HG02623 (cell line): ENCODE data around the gene TRPM1.
A peak's percentile ranks its signal among the peaks of the same experiment; 100 is the strongest.

ENCODE experiments used
- ATAC-seq: cut with Tn5 transposase; IDR thresholded peaks from one replicate; pipeline ENCODE4 v1.9.1; 2021; ENCODE audit warnings: moderate library complexity; ENCODE audit not compliant: unreplicated experiment

The TRPM1 gene

GRCh38 chr15:31023841-31024240, 77.7 kb downstream of the TRPM1 start:
- ATAC-seq, result no peak

DNA sequence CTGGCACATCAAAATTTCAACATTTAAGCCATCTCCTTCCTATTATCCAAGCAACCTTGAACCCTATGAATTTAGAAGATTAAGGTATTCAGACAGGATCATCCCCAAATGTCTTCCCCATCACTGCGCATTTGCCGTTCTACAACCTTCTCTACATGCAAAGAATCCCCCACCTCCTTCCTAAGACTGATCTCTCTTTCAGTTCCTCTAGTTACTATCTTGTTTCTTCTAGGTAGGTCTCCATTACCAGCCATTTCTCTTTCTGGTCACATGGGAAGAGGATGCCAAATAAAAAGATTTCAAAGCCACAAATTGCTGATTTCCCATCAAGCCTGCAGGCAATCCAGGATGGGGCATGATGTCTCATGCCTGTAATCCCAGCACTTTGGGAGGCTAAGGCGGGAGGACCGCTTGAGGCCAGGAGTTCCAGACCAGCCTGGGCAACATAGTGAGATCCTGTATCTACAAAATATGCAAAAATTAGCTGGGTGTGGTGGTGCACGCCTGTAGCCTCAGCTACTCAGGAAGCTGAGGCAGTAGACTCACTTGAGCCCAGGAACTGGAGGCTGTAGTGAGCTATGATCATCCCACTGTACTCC, 80.4 kb downstream of the TRPM1 start:
- ATAC-seq, result no peak

DNA sequence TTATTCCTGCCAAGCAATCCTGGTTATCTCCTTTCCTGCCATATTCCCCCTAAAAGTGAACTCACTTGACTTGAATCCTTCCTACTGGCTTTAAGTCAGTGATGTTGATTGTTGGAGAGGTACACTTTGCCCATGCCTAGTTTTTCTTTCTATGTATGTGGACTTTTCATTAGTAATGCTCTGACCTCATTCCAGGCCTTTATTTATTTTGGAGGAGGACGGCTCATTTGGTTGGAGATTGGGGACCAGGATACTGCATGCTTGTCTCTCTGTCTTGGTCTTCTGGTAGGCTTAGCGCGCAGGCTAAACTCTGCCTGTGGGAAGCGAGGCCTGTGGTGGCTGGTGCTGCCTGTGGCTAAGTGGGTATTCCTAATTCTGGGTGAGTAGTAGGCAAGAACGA, 81.0 kb downstream of the TRPM1 start:
- no peak for ATAC-seq

- no peak for ATAC-seq
Measured at GRCh38 chr15:31019986-31020385, 81.5 kb downstream of the TRPM1 start.

DNA sequence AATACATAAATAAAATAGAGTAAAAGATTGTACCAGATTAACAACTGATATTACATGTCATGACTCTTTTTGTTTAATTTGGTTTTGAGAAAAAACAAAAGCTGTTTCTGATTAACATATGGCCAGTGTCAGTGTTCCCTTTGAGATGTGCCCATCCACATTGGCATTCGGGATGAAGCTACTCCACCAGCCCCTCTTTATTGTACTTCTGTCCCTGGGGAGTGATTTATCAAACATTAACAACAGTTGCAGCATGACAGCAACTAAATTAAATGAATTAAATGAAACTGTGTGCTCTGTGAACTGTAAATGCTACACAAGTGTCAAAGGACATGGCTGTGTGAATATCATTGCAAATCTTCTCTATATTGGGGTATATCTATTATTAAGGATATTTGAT, 84.2 kb downstream of the TRPM1 start:
- no peak for ATAC-seq

- no peak for ATAC-seq
Measured at GRCh38 chr15:31016446-31016915, 85.0 kb downstream of the TRPM1 start.

DNA sequence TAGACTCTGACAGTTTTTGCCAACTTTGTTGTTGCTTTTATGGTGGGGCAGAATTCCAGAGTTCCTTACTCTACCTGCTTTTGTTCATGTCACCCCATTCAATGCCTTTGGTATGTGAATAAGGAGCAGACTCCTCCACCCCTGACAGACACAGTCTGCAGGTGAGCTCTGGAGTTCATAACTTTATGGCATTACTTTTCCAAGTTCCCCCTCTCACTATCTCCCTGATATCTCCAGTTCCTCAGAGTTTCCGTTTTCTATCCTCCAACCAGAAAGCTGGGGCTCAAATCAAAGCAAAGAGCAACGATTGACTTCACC, 87.0 kb downstream of the TRPM1 start:
- ATAC-seq, result no peak

- peak; percentile 81 for ATAC-seq
Measured at GRCh38 chr15:31013863-31014607, 87.5 kb downstream of the TRPM1 start.

DNA sequence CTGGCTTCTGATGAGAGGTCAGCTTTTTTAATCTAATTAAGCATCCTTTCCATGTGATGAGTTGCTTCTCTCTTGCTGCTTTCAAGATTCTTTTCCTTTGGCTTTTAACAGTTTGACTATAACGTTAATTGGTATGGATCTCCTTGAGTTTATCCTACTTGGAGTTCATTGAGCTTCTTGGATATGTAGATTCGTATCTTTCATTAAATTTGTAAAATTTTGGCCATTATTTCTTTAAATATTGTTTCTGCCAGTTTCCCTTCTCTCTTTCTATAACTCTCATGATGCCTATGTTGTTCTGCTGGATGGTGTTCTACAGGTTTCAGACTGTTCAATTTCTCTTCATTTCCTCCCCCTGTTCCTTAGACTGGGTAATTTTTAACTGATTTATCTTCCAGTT, 89.1 kb downstream of the TRPM1 start:
- ATAC-seq, result no peak

DNA sequence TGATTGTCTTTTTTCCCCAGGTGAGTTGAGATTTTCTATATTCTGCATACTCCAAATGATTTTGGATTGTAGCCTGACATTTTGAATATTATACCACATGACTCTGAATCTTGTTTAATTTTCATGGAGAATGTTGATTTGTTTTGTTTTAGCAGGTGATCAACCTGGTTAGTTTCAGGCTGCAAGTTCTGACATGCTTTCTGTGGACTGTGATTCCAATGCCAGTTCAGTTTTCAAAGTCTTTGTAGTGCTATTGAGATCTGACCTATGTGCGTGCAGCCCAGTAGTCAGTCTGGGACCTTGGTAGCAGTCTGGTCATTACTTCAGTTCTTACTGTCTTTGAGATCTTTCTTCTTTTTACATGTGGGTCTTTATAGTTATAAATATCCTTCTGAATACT, 91.5 kb downstream of the TRPM1 start:
- no peak for ATAC-seq

DNA sequence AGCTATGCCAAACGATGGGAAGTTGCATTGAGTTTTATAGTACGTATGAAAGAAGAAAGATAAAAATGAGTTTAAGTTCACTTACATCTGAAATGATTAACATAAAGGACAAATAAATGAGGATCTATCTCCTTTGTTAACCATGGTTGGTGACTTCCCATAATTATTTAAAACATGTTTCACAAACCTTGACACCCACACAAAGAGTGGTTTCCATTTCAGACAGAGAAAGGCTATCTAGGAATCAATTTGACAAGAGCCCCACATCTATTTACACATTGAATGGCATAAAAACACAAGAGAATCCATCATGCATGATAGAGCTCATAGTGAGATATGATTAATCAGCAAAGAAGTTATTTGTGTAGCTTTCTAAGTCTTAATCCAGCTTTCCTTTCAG, 95.9 kb downstream of the TRPM1 start:
- ATAC-seq, result no peak

- ATAC-seq, result peak; percentile 85
Measured at GRCh38 chr15:31004220-31004733, 97.2 kb downstream of the TRPM1 start.

DNA sequence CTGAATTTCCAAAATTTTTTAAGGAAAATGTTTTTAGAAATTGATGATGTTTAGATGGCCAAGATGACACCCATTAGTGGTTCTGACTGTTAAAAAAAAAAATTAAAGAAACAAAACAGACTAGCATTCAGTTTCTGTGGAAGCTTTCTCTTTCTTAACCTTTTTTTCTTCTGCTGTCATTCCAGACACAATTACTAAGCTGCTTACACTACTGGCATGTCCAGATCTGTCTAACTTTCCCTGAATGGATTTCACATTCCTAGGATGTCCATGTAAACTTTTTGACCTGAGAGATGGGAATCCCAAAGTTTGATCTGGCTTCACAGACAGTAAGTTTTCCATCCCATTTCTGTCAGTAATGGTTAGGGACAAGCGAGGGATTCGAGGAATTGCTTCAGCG, 99.8 kb downstream of the TRPM1 start:
- ATAC-seq, result no peak

- no peak for ATAC-seq
Measured at GRCh38 chr15:30999729-31000128, 101.8 kb downstream of the TRPM1 start.

DNA sequence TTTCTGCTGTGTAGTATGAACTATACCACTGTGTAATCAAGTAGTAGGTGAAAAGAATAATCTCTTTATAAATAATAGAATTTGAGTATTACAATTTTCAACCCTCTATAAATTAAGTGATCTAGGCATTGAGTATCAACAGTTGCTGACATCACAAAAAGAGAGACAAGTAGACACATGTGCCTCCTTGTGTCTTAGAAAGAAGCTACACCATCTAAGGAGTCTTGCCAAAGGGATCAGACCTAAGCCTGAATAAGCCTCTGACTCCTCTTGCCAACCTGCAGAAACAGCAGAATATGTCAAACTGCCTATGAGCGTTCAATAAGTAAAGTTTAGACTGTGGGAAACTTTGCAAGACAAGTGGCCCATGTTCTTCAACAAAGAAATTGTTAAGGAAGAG, 104.3 kb downstream of the TRPM1 start:
- no peak for ATAC-seq

GRCh38 chr15:30992249-30992864, 109.2 kb downstream of the TRPM1 start:
- ATAC-seq, result no peak

DNA sequence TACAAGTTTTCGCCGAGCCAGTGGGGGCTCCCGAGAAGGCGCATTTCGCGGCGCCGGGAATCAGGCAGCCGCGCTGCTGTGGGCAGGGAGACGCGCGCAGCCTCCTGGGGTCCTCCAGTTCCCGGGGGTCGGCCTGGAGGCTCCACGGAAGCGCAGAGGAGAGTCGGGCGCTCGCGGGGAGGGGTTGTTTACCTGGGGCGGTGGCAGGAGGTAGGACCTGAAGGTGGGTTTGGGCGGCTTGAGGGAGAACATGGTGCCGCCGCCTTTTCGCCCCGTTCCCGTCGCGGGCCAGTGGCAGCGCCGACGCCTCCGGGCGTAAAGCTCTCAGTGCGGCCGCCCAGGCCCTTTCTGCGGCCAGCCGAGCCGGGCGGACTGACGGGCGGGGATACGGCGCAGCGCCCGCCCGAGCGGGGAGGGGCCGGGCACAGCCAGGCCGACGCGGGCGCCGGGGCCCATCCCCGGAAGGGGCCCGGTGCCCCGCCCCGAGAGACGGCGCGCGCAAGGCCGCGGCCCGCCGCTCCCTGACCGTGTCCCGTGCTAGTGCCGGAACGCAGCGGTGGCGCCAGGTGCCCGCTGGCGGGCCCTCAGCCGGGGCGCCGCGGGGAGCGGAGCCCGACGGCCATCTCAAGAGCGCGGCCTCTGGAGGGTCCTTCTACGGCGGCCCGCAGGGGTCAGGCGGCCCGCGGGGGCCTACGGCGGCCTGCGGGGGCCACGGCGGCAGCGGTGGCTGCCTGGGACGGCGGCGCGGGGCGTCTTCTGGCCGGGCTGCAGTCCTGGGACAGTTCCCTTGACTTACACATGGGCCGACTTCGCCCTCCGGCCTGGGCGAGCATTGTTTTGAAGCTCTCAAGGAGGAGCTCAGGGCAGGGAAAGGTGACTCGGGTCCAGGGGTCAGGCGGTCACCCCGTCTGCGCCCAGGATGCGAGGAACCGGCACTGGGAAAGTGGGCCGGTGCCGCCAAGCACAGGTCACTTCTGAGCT, 110.0 kb downstream of the TRPM1 start, which contains the start of gene MTMR10:
TSS of gene MTMR10 (minus strand) at position 374 of the 981 bp plus-strand sequence. CDS start at position 252, 122 bp downstream.
- ATAC-seq, result peak; percentile 86

- ATAC-seq, result peak; percentile 4
Measured at GRCh38 chr15:30990446-30991254, 110.9 kb downstream of the TRPM1 start.

- no peak for ATAC-seq
Measured at GRCh38 chr15:30990036-30990435, 111.5 kb downstream of the TRPM1 start.

GRCh38 chr15:30985081-30985531, 116.4 kb downstream of the TRPM1 start:
- ATAC-seq, result no peak
